Activated T-helper 1 cell treated with anti-CD3 and anti-CD28 coated beads, Interleukin-12 subunit alpha, Interleukin-12 subunit beta, Interleukin-2, Interleukin-4 antibody, amounts not matched to agents 30 ng/mL and 10 ng/mL and 1 ng/mL, durations not matched to agents 14 hours and 24 hours and 36 hours (primary cell): Measurements from ENCODE around the gene YRDC. TPM values are rescaled to one million over a fixed set of nuclear protein-coding genes. Genes with fewer than 3 reads are reported as not detected.
A peak's percentile ranks its signal among the peaks of the same experiment; 100 is the strongest.

Experiments used
- DNase-seq: peaks from one replicate; pipeline ENCODE4 v3.0.0; 2021; ENCODE audit warnings: low spot score
- H3K27ac Mint-ChIP-seq: one replicate; pipeline ENCODE4 v1.8.0; 2021; ENCODE audit warnings: mild to moderate bottlenecking, mixed read lengths
- H3K27me3 Mint-ChIP-seq: one replicate; pipeline ENCODE4 v1.8.0; 2022; ENCODE audit warnings: mild to moderate bottlenecking, moderate library complexity, mixed read lengths; ENCODE audit not compliant: insufficient read depth
- H3K36me3 Mint-ChIP-seq: one replicate; pipeline ENCODE4 v1.8.0; 2021; ENCODE audit warnings: low read depth, mixed read lengths
- H3K4me1 Mint-ChIP-seq: one replicate; pipeline ENCODE4 v1.8.0; 2021; ENCODE audit warnings: low read depth, mixed read lengths
- H3K4me3 Mint-ChIP-seq: one replicate; pipeline ENCODE4 v1.8.0; 2021; ENCODE audit warnings: mild to moderate bottlenecking, moderate library complexity, mixed read lengths
- H3K9me3 Mint-ChIP-seq: one replicate; pipeline ENCODE4 v1.8.0; 2021; ENCODE audit warnings: mixed read lengths
- intact Hi-C: fragments of 100-400 bp; cut with micrococcal nuclease; formaldehyde crosslinking; loops from one replicate; pipeline ENCODE4 v1.15.1; 2024
- total RNA-seq: library from RNA; stranded (reverse); gene quantifications from 2 replicates; pipeline ENCODE4 v1.2.3, GENCODE V29; 2022

The YRDC gene
- total RNA-seq, 1 donor from 2014 or later = 73.9 TPM

DNA sequence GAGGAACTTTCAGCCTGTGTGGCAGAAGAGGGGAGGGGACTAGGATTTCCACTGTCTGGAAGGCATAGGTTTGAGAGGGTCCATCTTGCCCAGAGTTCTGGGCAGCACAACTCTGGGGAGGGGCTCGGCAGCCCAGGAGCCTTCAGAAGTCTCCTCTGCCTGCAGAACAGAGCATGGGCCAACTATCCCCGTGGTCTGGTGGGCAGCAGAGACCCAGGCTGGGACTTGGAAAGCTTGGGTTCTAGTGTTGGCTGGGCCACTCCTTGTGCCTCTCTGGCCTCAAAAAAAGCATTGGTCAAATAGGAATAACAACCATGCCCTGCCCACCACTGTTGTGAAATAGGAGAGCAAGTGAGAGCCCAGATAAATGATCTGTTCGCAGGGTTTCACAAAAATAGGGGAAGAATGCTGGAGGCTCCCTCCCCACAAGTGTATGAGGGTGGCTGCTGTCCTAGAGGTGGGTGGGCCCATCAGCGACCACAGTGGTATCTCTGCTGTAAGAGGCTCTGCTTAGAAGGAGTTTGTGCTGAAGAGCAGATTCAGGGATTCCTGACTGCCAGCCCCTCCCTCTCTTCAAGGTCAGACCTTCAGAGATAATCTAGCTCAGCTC lies 52.0 kb downstream of the YRDC start:
- Mint-ChIP-seq H3K27me3 (peaks cover 30% of the 10 kb centered on the region), H3K36me3 (no peaks in the 10 kb centered on the region), H3K4me1 (peaks cover 8% of the 10 kb centered on the region), H3K27ac (no peak overlapping the region), H3K4me3 (no peak overlapping the region), H3K9me3 (no peaks in the 10 kb centered on the region)
- DNase-seq = no peak
- intact Hi-C loops = no loop called here

DNA sequence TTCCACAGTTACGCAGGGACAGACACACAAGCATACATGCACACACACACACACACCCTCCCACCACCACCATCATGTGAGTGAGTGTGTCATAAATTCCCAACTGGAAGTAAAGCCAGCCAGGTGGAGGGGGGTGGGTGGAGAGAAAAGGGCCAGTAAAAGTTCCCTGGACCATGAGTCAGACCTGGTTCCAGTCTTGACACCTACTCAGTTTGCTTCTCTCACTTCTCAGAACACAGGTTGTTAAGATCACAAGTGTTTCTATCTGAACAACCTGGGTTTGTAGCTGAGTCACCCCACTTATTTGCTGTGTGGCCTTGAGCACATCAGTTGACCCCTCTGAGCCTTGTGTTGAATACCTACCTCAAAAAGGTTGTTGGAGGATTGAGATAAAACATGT lies 52.7 kb downstream of the YRDC start:
- H3K27ac Mint-ChIP-seq = no peak overlapping the region
- intact Hi-C loops = no loop called here
- H3K9me3 Mint-ChIP-seq = no peaks in the 10 kb centered on the region
- H3K4me1 Mint-ChIP-seq = peaks cover 8% of the 10 kb centered on the region
- peaks cover 34% of the 10 kb centered on the region for H3K27me3 Mint-ChIP-seq
- no peaks in the 10 kb centered on the region for H3K36me3 Mint-ChIP-seq
- H3K4me3 Mint-ChIP-seq = no peak overlapping the region
- DNase-seq = no peak

DNA sequence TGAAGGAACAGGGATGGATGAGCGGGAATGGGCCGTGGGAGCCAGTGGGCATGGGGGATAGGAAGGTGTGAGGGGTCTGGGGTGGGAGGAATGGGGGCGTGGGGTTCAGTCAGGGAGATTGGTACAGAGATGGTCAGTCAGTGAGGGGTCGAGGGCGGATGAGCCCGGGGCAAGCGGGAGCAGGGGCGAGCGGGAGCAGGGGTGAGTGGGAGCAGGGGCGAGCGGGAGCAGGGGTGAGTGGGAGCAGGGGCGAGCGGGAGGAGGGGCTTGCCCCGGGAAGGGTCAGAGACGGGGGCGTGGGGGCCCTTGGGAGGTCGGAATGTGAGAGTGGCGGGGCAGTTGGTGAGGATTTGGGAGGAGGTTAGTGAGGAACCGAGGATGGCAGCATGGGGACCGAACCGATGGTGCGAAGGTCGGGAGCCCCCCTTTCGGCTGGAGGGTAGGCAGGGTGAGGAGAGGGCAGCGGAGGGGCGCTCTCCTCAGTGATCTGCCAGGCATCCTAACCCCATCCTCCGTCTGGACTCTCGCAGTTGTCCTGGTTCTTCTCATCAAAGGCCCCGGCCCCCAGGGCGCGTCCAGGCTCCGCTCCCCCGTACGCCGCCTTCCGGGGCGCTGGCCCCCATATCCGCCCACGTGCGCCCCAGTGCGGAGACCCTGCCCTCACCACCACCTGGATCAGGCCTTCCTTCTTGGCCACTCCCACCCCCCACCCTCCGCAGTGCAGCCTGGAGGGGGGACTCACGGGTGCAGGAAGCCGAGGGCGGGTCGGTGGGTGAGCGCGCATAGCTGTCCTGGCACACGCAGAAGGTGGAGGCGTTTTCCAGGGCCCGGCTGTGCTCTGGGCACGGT lies 54.3 kb downstream of the YRDC start:
- intact Hi-C loops = no loop called here
- Mint-ChIP-seq H3K9me3 (no peaks in the 10 kb centered on the region), H3K36me3 (no peaks in the 10 kb centered on the region), H3K27ac (no peak overlapping the region), H3K27me3 (peaks cover 37% of the 10 kb centered on the region), H3K4me3 (peak overlapping the region; percentile 68), H3K4me1 (peaks cover 8% of the 10 kb centered on the region)
- DNase-seq = no peak

Other genes with a start within 250 kb of the YRDC start
- gene GNL2, start 212.3 kb downstream of the YRDC start, total RNA-seq = 108 and 113 TPM in 2 replicates
- not detected in 2 replicates for gene RSPO1, start 173.3 kb downstream of the YRDC start, total RNA-seq
- gene CDCA8, start 115.7 kb downstream of the YRDC start, total RNA-seq = 33.5 and 37.2 TPM in 2 replicates
- gene EPHA10, start 43.1 kb downstream of the YRDC start, total RNA-seq = 0.05 and 0.27 TPM in 2 replicates
- gene MANEAL, start 14.4 kb downstream of the YRDC start, total RNA-seq = 3.6 and 4.0 TPM in 2 replicates
- 30.7 and 33.3 TPM in 2 replicates for gene C1orf122, start 418 bp downstream of the YRDC start, total RNA-seq
- 31.7 and 35.3 TPM in 2 replicates for gene MTF1, start 51.4 kb upstream of the YRDC start, total RNA-seq
- gene INPP5B, start 138.8 kb upstream of the YRDC start, total RNA-seq = 23.6 and 27.2 TPM in 2 replicates
- 136 and 138 TPM in 2 replicates for gene SF3A3, start 181.8 kb upstream of the YRDC start, total RNA-seq
- 32.5 and 35.7 TPM in 2 replicates for gene FHL3, start 197.3 kb upstream of the YRDC start, total RNA-seq
- gene UTP11, start 204.5 kb upstream of the YRDC start, total RNA-seq = 106 and 108 TPM in 2 replicates
- gene POU3F1, start 238.6 kb upstream of the YRDC start, total RNA-seq = 1.5 and 1.8 TPM in 2 replicates